Loucy (cell line): ENCODE data around the gene ROS1.

Source experiments
- CTCF ChIP-seq: fragments of 200-600 bp; sonication (generic); conservative IDR thresholded peaks from 2 replicates; pipeline ENCODE4 v1.5.1; 2014; ENCODE audit warnings: mild to moderate bottlenecking, antibody characterized with exemption, low read length
- EZH2phosphoT487 ChIP-seq: fragments of 200-600 bp; IDR thresholded peaks from 2 replicates; pipeline ENCODE4 v1.6.1; 2018; ENCODE audit warnings: antibody characterized with exemption, mild to moderate bottlenecking, moderate library complexity, borderline replicate concordance

GRCh38 chr6:117384659-117385058 is 41.1 kb downstream of the ROS1 start:
- no peak for TF ChIP-seq CTCF
- TF ChIP-seq EZH2phosphoT487 = no peak
